Measurements from ENCODE around the gene NMBR. TPM values are rescaled to one million over a fixed set of nuclear protein-coding genes. Genes with fewer than 3 reads are reported as not detected.
"Not testable (repeated sequence)": the region's sequence is repeated elsewhere in the genome, so short reads cannot be mapped to it uniquely, and the experiment has no call there.

The NMBR gene
- total RNA-seq, 2 experiments from 2014 or later: not detected

DNA sequence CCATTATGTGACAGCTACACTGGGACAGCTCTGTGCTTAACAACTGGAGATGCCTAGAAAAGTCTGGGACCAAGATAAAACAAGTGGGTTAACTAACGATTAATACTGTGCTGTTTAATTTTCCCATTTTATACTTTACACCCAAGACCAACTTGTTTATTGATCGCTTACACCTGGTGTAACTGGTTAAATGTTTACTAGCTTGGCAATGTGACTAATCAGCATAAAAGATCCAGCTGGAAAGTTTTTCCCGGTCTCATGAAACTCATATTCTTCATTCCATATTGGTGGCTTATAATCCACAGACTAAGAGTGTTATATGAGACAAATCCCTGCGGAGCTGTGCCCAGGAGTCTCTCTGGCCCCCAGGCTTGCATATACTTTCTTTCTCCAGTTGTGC, 115.9 kb downstream of the NMBR start:
- peaks cover 7% of the 10 kb centered on the region for H3K9me3 Mint-ChIP-seq
- no peak overlapping the region for H3K27ac Mint-ChIP-seq
- H3K4me3 Mint-ChIP-seq: no peak overlapping the region
- peaks cover 2% of the 10 kb centered on the region for H3K27me3 Mint-ChIP-seq
- ChIA-PET POLR2A (no interaction called here), CTCF (no interaction called here)
- no peaks in the 10 kb centered on the region for H3K4me1 Mint-ChIP-seq
- no peaks in the 10 kb centered on the region for H3K36me3 Mint-ChIP-seq (ENCODE audit: low read depth)
- DNase-seq: no peak

DNA sequence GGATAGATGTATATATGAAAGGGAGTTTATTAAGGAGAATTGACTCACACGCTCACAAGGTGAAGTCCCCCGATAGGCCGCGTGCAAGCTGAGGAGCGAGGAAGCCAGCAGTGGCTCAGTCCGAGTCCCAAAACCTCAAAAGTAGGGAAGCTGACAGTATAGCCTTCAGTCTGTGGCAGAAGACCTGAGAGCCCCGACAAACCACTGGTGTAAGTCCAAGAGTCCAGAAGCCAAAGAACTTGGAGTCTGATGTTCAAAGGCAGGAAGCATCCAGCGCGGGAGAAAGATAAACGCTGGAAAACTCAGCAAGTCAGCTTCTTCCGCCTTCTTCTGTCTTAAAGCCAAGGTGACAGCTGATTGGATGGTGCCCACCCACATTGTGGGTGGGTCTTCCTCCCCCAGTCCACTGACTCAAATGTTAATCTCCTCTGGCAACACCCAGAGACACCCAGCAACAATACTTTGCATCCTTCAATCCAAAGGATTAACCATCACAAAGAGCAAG, 116.8 kb downstream of the NMBR start:
- H3K27ac Mint-ChIP-seq: no peak overlapping the region

DNA sequence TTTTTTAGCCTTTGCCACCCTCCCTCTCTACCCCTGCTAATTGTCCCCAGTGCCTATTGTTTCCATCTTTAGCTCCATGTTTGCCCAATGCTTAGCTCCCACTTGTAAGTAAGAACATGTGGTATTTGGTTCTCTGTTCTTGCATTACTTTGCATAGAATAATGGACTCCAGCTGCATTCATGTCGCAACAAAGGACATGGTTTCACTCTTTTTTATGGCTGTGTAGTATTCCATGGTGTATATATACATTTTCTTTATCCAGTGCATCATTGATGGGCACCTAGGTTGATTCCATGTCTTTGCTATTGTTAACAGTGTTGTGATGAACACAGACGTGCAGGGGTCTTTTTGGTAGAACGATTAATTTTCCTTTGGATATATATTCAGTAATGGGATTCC, 118.4 kb downstream of the NMBR start:
- Mint-ChIP-seq H3K27me3 (peaks cover 4% of the 10 kb centered on the region), H3K4me3 (no peak overlapping the region), H3K27ac (no peak overlapping the region), H3K36me3 (ENCODE audit: low read depth) (no peaks in the 10 kb centered on the region), H3K4me1 (no peaks in the 10 kb centered on the region), H3K9me3 (peaks cover 7% of the 10 kb centered on the region)
- ChIA-PET POLR2A (no interaction called here), CTCF (no interaction called here)
- DNase-seq: no peak

More for the DNA sequence above, 116.8 kb downstream of the NMBR start:
- POLR2A ChIA-PET: no interaction called here
- CTCF ChIA-PET: interaction anchor here (0.6 kb wide), 1 partner anchor 40 kb away, joined by 3 read pairs; no protein-coding TSS in a partner anchor
- Mint-ChIP-seq H3K9me3 (peaks cover 7% of the 10 kb centered on the region), H3K36me3 (ENCODE audit: low read depth) (no peaks in the 10 kb centered on the region), H3K4me3 (no peak overlapping the region), H3K27me3 (peaks cover 6% of the 10 kb centered on the region), H3K4me1 (no peaks in the 10 kb centered on the region)
- no peak for DNase-seq

DNA sequence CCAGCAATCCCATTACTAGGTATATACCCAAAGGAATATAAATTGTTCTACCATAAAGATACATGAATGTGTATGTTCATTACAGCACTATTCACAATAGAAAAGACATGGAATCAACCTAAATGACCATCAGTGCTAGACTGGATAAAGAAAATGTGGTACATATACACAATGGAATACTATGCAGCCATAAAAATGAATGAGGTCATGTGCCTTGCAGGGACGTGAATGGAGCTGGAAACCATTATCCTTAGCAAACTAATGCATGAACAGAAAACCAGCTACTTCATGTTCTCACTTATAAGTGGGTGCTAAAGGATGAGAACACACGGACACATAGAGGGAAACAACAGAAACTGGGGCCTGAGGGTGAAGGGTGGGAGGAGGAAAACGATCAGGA, 119.1 kb downstream of the NMBR start:
- CTCF ChIA-PET, H3K4me3 Mint-ChIP-seq, POLR2A ChIA-PET: not testable (repeated sequence)

DNA sequence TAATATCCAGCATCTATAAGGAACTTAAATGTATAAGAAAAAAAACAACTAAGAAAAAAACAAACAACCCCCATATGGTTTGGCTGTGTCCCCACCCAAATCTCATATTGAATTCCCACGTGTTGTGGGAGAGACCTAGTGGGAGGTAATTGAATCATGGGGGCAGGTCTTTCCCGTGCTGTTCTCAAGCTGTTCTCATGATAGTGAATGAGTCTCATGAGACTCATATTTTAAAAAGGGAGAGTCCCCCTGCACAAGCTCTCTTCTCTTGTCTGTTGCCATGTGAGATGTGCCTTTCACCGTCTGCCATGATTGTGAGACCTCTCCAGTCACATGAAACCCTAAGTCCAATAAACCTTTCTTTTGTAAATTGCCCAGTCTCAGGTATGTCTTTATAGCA, 119.8 kb downstream of the NMBR start:
- no peak overlapping the region for H3K27ac Mint-ChIP-seq
- DNase-seq: no peak
- peaks cover 4% of the 10 kb centered on the region for H3K27me3 Mint-ChIP-seq
- H3K36me3 Mint-ChIP-seq (ENCODE audit: low read depth): no peaks in the 10 kb centered on the region
- H3K4me3 Mint-ChIP-seq: no peak overlapping the region
- ChIA-PET POLR2A (no interaction called here), CTCF (no interaction called here)
- no peaks in the 10 kb centered on the region for H3K4me1 Mint-ChIP-seq
- peaks cover 7% of the 10 kb centered on the region for H3K9me3 Mint-ChIP-seq

More for the DNA sequence above, 119.1 kb downstream of the NMBR start:
- not testable (repeated sequence) for H3K9me3 Mint-ChIP-seq; H3K27me3 Mint-ChIP-seq; H3K36me3 Mint-ChIP-seq (ENCODE audit: low read depth); H3K27ac Mint-ChIP-seq; H3K4me1 Mint-ChIP-seq; DNase-seq

DNA sequence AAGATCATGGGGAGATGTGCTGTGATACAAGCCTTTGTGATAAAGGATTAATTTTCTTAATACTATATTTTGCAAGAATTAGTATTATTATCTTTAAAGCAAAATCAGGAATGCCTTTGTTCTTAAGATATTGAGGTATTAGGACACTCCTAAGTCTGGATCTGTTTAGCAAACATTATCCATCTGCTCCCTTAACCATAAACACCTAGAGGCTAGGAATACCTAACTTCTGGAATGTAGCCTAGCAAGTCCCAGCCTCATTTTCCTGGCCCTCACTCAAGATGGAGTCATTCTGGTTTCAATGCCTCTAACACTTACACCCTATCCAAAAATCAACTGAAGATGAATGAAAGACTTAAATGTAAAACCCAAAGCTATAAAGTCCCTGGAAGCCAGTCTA, 120.5 kb downstream of the NMBR start:
- Mint-ChIP-seq H3K36me3 (ENCODE audit: low read depth) (no peaks in the 10 kb centered on the region), H3K9me3 (peaks cover 7% of the 10 kb centered on the region), H3K4me3 (no peak overlapping the region), H3K4me1 (no peaks in the 10 kb centered on the region), H3K27ac (no peak overlapping the region), H3K27me3 (peaks cover 4% of the 10 kb centered on the region)
- ChIA-PET POLR2A (no interaction called here), CTCF (no interaction called here)
- no peak for DNase-seq

Other genes starting within 250 kb of the NMBR start
- not detected for gene GJE1, start 14.2 kb downstream of the NMBR start, total RNA-seq
- gene VTA1, start 141 bp upstream of the NMBR start, total RNA-seq: 10 to 100 TPM; 37.0 to 37.6 TPM
- not detected for gene ADGRG6, start 154.9 kb upstream of the NMBR start, total RNA-seq